GM18867 (cell line): Measurements from ENCODE around the gene CLMN.
A peak's percentile ranks its signal among the peaks of the same experiment; 100 is the strongest.
"Not testable (repeated sequence)": the region's sequence is repeated elsewhere in the genome, so short reads cannot be mapped to it uniquely, and the experiment has no call there.

Source experiments
- ATAC-seq: cut with Tn5 transposase; IDR thresholded peaks from one replicate; pipeline ENCODE4 v1.9.1; 2021; ENCODE audit warnings: mild to moderate bottlenecking, moderate library complexity; ENCODE audit not compliant: unreplicated experiment

CLMN gene

GRCh38 chr14:95225251-95225887, 94.3 kb downstream of the CLMN start:
- no peak for ATAC-seq

- ATAC-seq: no peak
Observed at GRCh38 chr14:95222870-95223398, 96.8 kb downstream of the CLMN start.

GRCh38 chr14:95222151-95222631, 97.5 kb downstream of the CLMN start:
- no peak for ATAC-seq

GRCh38 chr14:95221531-95221930, 98.2 kb downstream of the CLMN start:
- no peak for ATAC-seq

GRCh38 chr14:95220663-95221231, 99.0 kb downstream of the CLMN start:
- no peak for ATAC-seq

GRCh38 chr14:95218472-95219193, 101.1 kb downstream of the CLMN start:
- no peak for ATAC-seq

GRCh38 chr14:95218006-95218405, 101.7 kb downstream of the CLMN start:
- no peak for ATAC-seq

- ATAC-seq: no peak
Observed at GRCh38 chr14:95217391-95217900, 102.3 kb downstream of the CLMN start.

- no peak for ATAC-seq
Observed at GRCh38 chr14:95216008-95216407, 103.7 kb downstream of the CLMN start.

GRCh38 chr14:95215094-95215725, 104.5 kb downstream of the CLMN start:
- ATAC-seq: no peak

GRCh38 chr14:95213774-95214173, 105.9 kb downstream of the CLMN start:
- no peak for ATAC-seq

GRCh38 chr14:95211721-95212504, 107.8 kb downstream of the CLMN start:
- peak; percentile 64 for ATAC-seq

- ATAC-seq: no peak
Observed at GRCh38 chr14:95210699-95211098, 109.0 kb downstream of the CLMN start.

- no peak for ATAC-seq
Observed at GRCh38 chr14:95208598-95208997, 111.1 kb downstream of the CLMN start.

- ATAC-seq: no peak
Observed at GRCh38 chr14:95207475-95208233, 112.1 kb downstream of the CLMN start.

- no peak for ATAC-seq
Observed at GRCh38 chr14:95206534-95206933, 113.2 kb downstream of the CLMN start.

- no peak for ATAC-seq
Observed at GRCh38 chr14:95204705-95205104, 115.0 kb downstream of the CLMN start.

GRCh38 chr14:95201745-95202144, 118.0 kb downstream of the CLMN start:
- not testable (repeated sequence) for ATAC-seq

- ATAC-seq: no peak
Observed at GRCh38 chr14:95200404-95200803, 119.3 kb downstream of the CLMN start.
